HG02678 (cell line): ENCODE measurements around the gene RASAL1.

ENCODE experiments used
- ATAC-seq: cut with Tn5 transposase; IDR thresholded peaks from one replicate; pipeline ENCODE4 v1.9.1; 2021; ENCODE audit warnings: mild to moderate bottlenecking, moderate library complexity; ENCODE audit not compliant: unreplicated experiment

The RASAL1 gene, protein sequence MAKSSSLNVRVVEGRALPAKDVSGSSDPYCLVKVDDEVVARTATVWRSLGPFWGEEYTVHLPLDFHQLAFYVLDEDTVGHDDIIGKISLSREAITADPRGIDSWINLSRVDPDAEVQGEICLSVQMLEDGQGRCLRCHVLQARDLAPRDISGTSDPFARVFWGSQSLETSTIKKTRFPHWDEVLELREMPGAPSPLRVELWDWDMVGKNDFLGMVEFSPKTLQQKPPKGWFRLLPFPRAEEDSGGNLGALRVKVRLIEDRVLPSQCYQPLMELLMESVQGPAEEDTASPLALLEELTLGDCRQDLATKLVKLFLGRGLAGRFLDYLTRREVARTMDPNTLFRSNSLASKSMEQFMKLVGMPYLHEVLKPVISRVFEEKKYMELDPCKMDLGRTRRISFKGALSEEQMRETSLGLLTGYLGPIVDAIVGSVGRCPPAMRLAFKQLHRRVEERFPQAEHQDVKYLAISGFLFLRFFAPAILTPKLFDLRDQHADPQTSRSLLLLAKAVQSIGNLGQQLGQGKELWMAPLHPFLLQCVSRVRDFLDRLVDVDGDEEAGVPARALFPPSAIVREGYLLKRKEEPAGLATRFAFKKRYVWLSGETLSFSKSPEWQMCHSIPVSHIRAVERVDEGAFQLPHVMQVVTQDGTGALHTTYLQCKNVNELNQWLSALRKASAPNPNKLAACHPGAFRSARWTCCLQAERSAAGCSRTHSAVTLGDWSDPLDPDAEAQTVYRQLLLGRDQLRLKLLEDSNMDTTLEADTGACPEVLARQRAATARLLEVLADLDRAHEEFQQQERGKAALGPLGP

DNA sequence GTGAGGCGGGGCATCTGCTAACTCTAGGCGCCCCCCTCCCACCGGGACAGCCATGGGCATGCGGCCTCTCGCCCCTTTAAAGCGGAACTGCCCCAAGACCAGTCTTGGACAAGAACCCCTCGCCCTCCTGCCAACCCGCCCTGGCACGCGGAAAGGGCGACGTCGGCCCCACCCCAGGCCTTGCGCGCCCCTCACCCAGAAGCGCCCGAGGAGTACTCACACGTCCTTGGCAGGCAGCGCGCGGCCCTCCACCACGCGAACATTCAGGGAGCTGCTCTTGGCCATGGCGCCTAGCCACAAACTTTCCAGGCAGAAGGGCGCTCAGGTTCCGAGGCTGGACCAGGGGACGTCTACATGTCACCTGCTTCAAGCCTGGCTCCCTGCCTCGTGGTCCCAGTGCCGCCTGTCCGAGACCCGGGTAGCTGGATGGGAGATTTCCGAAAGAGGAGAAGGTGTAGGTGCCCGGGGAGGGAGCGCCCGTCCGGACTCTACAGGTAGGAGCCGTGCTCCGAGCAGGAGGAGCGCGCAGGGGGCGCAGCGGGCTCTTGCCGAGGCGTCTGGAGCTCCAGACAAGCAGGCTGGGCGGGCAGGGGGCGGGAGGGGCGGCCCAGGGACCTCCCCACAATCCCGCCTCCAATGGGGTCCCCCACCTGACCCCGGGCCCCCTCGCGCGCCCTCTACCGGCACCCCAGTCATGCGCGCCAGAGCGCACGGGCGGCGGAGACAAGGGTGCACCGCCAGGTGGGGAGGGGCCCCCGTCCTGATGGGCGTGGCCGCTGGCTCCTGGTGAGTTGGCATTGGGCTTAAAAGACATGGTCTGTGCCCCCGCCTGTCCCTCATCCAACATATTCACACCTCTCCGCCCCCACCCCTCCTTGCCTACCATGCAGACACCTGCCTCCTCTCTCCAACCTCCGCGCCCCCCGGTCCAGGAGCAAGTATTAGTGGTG lies at the start of gene RASAL1:
Gene RASAL1 (minus strand): TSS at position 584 of the 950 bp plus-strand sequence. CDS start 299 bp downstream, at position 285.
- no peak for ATAC-seq

- ATAC-seq: peak; percentile 81
Observed at GRCh38 chr12:113184900-113185179, 49.3 kb upstream of the RASAL1 start.

GRCh38 chr12:113184098-113184899 lies 48.7 kb upstream of the RASAL1 start:
- peak; percentile 49 for ATAC-seq

DNA sequence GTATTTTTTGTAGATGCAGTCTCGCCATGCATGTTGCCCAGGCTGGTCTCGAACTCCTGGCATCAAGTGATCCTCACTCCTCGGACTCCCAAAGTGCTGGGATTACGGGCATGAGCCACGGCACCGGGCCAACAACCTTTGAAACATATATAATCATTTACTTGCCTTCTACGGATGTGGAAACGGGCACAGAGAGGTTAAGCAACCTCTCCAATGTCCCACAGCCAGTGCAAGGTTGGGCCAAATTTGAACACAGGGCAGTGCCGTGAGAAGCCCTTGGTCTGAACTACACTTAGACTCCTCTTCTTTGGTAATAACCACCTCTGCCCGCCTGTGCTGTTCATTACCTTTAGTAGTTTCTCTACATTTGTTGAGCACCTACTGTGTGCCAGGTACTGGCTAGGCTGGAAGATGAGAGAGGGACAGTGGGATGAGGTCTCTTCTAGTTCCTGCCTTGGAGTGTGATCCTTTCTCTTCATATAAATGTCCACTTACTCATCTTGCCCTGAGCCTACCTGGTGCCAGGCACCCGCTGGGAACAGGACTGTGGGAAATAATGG lies 47.5 kb upstream of the RASAL1 start:
- ATAC-seq: no peak

- no peak for ATAC-seq
Observed at GRCh38 chr12:113181975-113182374, 46.4 kb upstream of the RASAL1 start.

GRCh38 chr12:113180333-113180732 lies 44.8 kb upstream of the RASAL1 start:
- no peak for ATAC-seq

- no peak for ATAC-seq
Observed at GRCh38 chr12:113179023-113179422, 43.5 kb upstream of the RASAL1 start.

- ATAC-seq: peak; percentile 41
Observed at GRCh38 chr12:113174461-113175384, 39.2 kb upstream of the RASAL1 start.

DNA sequence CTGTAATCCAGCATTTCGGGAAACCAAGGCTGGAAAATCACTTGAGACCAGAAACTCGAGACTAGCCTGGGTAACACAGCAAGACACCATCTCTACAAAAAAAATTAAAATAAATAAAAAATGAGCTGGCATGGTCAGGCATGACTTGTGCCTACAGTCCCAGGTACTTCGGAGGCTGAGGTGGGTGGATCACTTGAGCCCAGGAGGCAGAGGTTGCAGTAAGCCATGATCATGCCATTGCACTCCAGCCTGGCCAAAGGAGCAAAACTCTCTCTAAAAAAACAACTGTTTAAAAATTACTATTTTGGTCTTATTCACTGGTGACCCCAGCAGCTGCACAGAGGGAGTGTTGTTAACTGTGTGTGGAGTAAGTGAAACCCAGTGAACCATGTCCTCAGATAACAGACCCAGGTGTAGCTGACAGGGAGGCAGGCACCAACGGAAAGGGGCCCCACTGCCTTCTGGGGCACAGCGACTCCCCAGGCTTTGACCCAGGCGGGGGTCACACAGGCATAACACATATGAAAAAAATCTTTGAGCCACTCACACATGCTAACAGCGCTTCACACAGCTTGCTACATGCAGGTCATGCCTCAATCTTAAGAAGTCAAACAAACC lies 37.6 kb upstream of the RASAL1 start:
- ATAC-seq: peak; percentile 86

- ATAC-seq: no peak
Observed at GRCh38 chr12:113172185-113172584, 36.6 kb upstream of the RASAL1 start.

DNA sequence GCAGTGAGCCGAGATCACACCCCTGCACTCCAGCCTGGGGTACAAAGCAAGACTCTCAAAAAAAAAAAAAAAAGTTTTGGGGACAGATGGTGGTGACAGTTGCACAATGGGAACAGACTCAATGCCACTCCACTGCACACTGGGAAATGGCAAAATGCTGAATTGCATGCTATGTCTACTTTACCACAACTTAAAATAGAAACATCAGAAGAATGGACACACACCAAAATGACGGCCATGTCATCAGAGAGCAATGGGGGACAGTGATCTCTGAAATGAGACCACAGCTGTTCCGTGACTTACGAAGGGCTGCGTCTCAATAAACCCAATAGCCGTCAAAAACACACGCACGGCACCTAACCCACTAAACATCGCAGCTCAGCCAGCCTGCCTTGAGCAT lies 36.0 kb upstream of the RASAL1 start:
- no peak for ATAC-seq

- ATAC-seq: no peak
Observed at GRCh38 chr12:113170926-113171325, 35.4 kb upstream of the RASAL1 start.

DNA sequence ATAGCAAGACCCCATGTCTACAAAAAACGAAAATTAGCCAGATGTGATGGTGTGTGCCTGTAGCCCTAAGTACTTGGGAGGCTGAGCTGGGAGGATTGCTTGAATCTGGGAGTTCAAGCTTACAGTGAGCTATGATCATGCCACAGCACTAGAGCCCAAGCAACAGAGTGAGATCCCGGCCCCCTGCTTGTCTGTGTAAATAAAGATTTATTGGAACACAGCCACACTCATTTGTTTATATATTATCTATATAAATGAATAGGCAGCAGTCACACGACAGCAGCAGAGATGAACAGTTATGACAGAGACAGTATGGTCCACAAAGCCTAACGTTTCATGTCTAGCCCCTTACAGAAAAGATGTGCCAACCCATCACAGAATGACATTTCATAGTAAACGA lies 34.9 kb upstream of the RASAL1 start:
- no peak for ATAC-seq

- no peak for ATAC-seq
Observed at GRCh38 chr12:113169697-113170096, 34.1 kb upstream of the RASAL1 start.

GRCh38 chr12:113167868-113168267 lies 32.3 kb upstream of the RASAL1 start:
- no peak for ATAC-seq

GRCh38 chr12:113165521-113166450 lies 30.2 kb upstream of the RASAL1 start:
- ATAC-seq: no peak

- ATAC-seq: no peak
Observed at GRCh38 chr12:113164014-113164413, 28.5 kb upstream of the RASAL1 start.

GRCh38 chr12:113163030-113163360 lies 27.4 kb upstream of the RASAL1 start:
- no peak for ATAC-seq
